ENCODE data around the gene TCTN1. TPM values are rescaled to one million over a fixed set of nuclear protein-coding genes. Genes with fewer than 3 reads are reported as not detected.
A peak's percentile ranks its signal among the peaks of the same experiment; 100 is the strongest.

Gene TCTN1
- total RNA-seq, 1 experiment from 2014 or later: 11.1 TPM

DNA sequence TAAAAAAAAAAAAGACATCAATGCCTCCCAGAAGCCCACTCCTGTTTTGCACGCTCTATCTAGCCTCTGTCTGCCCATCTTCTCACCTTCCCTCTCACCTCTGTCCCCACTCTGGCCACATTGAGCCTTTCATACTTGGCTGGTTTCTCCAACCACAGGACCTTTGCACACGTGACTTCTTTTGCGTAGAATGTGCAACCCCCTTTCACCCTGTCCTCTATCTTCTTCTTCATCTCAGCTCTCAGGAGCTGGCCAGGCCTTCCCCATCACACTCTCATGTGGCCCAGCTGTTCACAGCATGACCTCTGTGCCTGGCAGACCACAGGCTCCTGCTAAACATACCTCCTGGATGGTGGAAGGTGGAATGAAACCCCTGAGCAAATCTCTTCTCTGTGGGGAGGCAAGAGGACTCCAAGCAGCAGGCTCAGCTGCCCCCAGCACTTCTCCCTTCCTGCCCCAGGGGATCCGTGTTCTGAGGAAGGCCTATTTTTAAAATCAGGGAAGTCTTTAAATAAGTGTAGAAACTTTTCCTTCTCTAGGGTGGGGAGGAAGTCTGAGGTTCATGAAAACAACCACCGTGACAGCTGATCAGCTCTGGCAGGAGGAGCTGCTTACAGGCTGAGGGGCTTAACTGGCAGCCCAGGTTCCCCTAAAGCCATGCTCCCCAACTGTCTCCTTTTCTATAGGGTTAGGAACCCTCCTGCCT lies 63.4 kb downstream of the TCTN1 start:
- no peak overlapping the region for H2BK15ac ChIP-seq (ENCODE audit: low read depth, low read length)
- H3K14ac ChIP-seq (ENCODE audit: insufficient read depth, low read length): no peak overlapping the region
- H2AK5ac ChIP-seq (ENCODE audit: insufficient read length, low read length): no peak overlapping the region
- no peak for DNase-seq
- no peak overlapping the region for H3K4ac ChIP-seq (ENCODE audit: low read depth, low read length)
- no peak overlapping the region for H3K9ac ChIP-seq (ENCODE audit: extremely low read depth, insufficient read length, low read length)
- H3K79me1 ChIP-seq (ENCODE audit: insufficient read depth, low read depth, low read length, poor library complexity, severe bottlenecking): no peaks in the 10 kb centered on the region
- Mint-ChIP-seq H3K4me3 (no peak overlapping the region), H3K27me3 (ENCODE audit: low read depth) (no peaks in the 10 kb centered on the region), H3K36me3 (ENCODE audit: insufficient read depth in 1 of 3, low read depth in 3 of 3) (peaks cover 0 to 4% (median 0%) of the 10 kb centered on the region in 3 experiments; a peak in 2 of 7 replicates), H3K9me3 (peaks cover 0 to 3% of the 10 kb centered on the region in 2 experiments; a peak in 2 of 5 replicates), H3K4me1 (peaks cover 4 to 5% of the 10 kb centered on the region in 2 experiments), H3K27ac (peak overlapping the region in 1 of 3 experiments; percentile 76; a peak in 3 of 7 replicates)
- no peak overlapping the region for H3K23ac ChIP-seq (ENCODE audit: insufficient read length, low read depth, low read length)
- no peaks in the 10 kb centered on the region for H3K23me2 ChIP-seq (ENCODE audit: insufficient read length, low read depth, low read length, poor library complexity, severe bottlenecking)
- H3K27me3 ChIP-seq (ENCODE audit: insufficient read depth, low read length): no peaks in the 10 kb centered on the region
- H2BK12ac ChIP-seq (ENCODE audit: insufficient read length, low read depth, low read length): no peak overlapping the region
- no peak overlapping the region for H2BK5ac ChIP-seq (ENCODE audit: insufficient read length, low read length)
- TF ChIP-seq, protein P1, sequence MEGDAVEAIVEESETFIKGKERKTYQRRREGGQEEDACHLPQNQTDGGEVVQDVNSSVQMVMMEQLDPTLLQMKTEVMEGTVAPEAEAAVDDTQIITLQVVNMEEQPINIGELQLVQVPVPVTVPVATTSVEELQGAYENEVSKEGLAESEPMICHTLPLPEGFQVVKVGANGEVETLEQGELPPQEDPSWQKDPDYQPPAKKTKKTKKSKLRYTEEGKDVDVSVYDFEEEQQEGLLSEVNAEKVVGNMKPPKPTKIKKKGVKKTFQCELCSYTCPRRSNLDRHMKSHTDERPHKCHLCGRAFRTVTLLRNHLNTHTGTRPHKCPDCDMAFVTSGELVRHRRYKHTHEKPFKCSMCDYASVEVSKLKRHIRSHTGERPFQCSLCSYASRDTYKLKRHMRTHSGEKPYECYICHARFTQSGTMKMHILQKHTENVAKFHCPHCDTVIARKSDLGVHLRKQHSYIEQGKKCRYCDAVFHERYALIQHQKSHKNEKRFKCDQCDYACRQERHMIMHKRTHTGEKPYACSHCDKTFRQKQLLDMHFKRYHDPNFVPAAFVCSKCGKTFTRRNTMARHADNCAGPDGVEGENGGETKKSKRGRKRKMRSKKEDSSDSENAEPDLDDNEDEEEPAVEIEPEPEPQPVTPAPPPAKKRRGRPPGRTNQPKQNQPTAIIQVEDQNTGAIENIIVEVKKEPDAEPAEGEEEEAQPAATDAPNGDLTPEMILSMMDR (conservative IDR thresholded peaks at IDR 0.05): no peak
- no CpG with 5 or more reads among the region's 5 CpGs for WGBS (ENCODE audit: extremely low coverage, insufficient read length, low lambda C conversion rate)
- no peak overlapping the region for H2BK20ac ChIP-seq (ENCODE audit: low read depth, low read length, poor library complexity, severe bottlenecking)
- no peak overlapping the region for H3K56ac ChIP-seq (ENCODE audit: insufficient read length, low read depth, low read length)
- no peak overlapping the region for H4K8ac ChIP-seq (replicated peaks; ENCODE audit: insufficient read length, low read depth, low read length)
- H3T11ph ChIP-seq (ENCODE audit: low read length): no peak overlapping the region
- H3K4me2 ChIP-seq (ENCODE audit: insufficient read depth, insufficient read length, low read length): no peak overlapping the region
- H3K9me3 ChIP-seq (ENCODE audit: control insufficient read depth, low read depth, low read length): no peaks in the 10 kb centered on the region
- no peaks in the 10 kb centered on the region for H3K4me1 ChIP-seq (ENCODE audit: insufficient read depth, low read length)
- no peak overlapping the region for H2BK120ac ChIP-seq (ENCODE audit: low read depth, low read length, poor library complexity, severe bottlenecking)
- no peaks in the 10 kb centered on the region for H3K79me2 ChIP-seq (ENCODE audit: insufficient read depth, low read length)
- no peak overlapping the region for H2AFZ ChIP-seq (ENCODE audit: low read length)
- no peak overlapping the region for H3K18ac ChIP-seq (ENCODE audit: insufficient read length, low read depth, low read length)
- no peak overlapping the region for H4K5ac ChIP-seq (ENCODE audit: insufficient read length, low read depth, low read length)
- H3K27ac ChIP-seq (ENCODE audit: insufficient read length, low read depth, low read length): no peak overlapping the region
- H4K20me1 ChIP-seq (ENCODE audit: control insufficient read depth, insufficient read depth, insufficient read length): no peaks in the 10 kb centered on the region
- no peak overlapping the region for H4K91ac ChIP-seq (ENCODE audit: insufficient read length, low read depth, low read length)

All from H9 (cell line).